HEK293 (cell line): ENCODE results near the gene ADRB1.

Experiments
- CTCF ChIP-seq: fragments of 450-650 bp; formaldehyde crosslinking; IDR thresholded peaks from 2 replicates; pipeline ENCODE4 v1.5.1; 2016; ENCODE audit warnings: missing biosample characterization, missing genetic modification characterization
- ZNF24 ChIP-seq: fragments of 450-650 bp; formaldehyde crosslinking; IDR thresholded peaks from 2 replicates; pipeline ENCODE4 v1.5.1; 2016; ENCODE audit warnings: missing biosample characterization, missing genetic modification characterization

GRCh38 chr10:114075093-114075492, 31.4 kb downstream of the ADRB1 start:
- TF ChIP-seq CTCF (no peak), ZNF24 (tag by site-specific recombination) (no peak)
